Measurements from ENCODE around the gene SLC35B4.

Gene SLC35B4

GRCh38 chr7:134284011-134284410, 32.7 kb downstream of the SLC35B4 start:
- no peaks in the 10 kb centered on the region for H3K9me3 ChIP-seq (ENCODE audit: control insufficient read depth in 5 of 5, low read length in 5 of 5)
- H3K9ac ChIP-seq (ENCODE audit: low read length in 5 of 5) = no peak overlapping the region
- H3K36me3 ChIP-seq (ENCODE audit: control insufficient read depth in 5 of 5, insufficient read depth in 5 of 5, low read length in 5 of 5) = no peaks in the 10 kb centered on the region
- peaks cover 0 to 4% (median 0%) of the 10 kb centered on the region in 5 donors for H3K27me3 ChIP-seq (ENCODE audit: control insufficient read depth in 5 of 5, insufficient read depth in 4 of 5, low read length in 5 of 5)
- no peaks in the 10 kb centered on the region for H3K4me1 ChIP-seq (ENCODE audit: control insufficient read depth in 5 of 5, insufficient read depth in 5 of 5, low read length in 5 of 5)
- H3K4me3 ChIP-seq (ENCODE audit: low read depth in 1 of 5, low read length in 5 of 5) = no peak overlapping the region
- H3K27ac ChIP-seq (ENCODE audit: low read depth, low read length) = no peak overlapping the region

- H3K27ac ChIP-seq (ENCODE audit: low read depth, low read length) = no peak overlapping the region
- no peaks in the 10 kb centered on the region for H3K4me1 ChIP-seq (ENCODE audit: control insufficient read depth in 5 of 5, insufficient read depth in 5 of 5, low read length in 5 of 5)
- no peak overlapping the region for H3K4me3 ChIP-seq (ENCODE audit: low read depth in 1 of 5, low read length in 5 of 5)
Observed at GRCh38 chr7:134280508-134280907, 36.2 kb downstream of the SLC35B4 start.

DNA sequence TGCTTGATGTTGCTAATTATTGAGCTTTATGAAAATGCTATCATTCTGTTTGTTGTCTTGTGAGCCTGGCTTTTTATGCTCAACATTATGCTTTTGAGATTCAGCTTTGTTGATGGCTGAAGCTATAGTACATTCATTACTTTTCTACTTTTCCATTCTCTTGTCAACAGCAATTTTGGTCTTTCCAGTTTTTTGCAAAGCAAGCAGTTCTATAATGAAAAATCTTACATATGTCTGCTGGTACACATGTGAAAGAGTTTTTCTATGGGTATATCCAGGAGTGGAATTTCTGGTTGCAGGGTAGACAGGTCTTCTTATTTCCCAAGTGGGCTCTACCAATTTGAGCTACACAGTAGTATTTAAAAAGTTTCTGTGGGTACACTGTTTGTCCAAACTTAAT, 36.8 kb downstream of the SLC35B4 start:
- H3K36me3 ChIP-seq (ENCODE audit: control insufficient read depth in 5 of 5, insufficient read depth in 5 of 5, low read length in 5 of 5) = no peaks in the 10 kb centered on the region
- no peak overlapping the region for H3K9ac ChIP-seq (ENCODE audit: low read length in 5 of 5)
- no peak overlapping the region for H3K4me3 ChIP-seq (ENCODE audit: low read depth in 1 of 5, low read length in 5 of 5)
- H3K27me3 ChIP-seq (ENCODE audit: control insufficient read depth in 5 of 5, insufficient read depth in 4 of 5, low read length in 5 of 5) = peaks cover 0 to 4% (median 0%) of the 10 kb centered on the region in 5 donors
- no peaks in the 10 kb centered on the region for H3K4me1 ChIP-seq (ENCODE audit: control insufficient read depth in 5 of 5, insufficient read depth in 5 of 5, low read length in 5 of 5)
- H3K9me3 ChIP-seq (ENCODE audit: control insufficient read depth in 5 of 5, low read length in 5 of 5) = no peaks in the 10 kb centered on the region
- no peak overlapping the region for H3K27ac ChIP-seq (ENCODE audit: low read depth, low read length)

More at GRCh38 chr7:134280508-134280907, 36.2 kb downstream of the SLC35B4 start:
- no peaks in the 10 kb centered on the region for H3K36me3 ChIP-seq (ENCODE audit: control insufficient read depth in 5 of 5, insufficient read depth in 5 of 5, low read length in 5 of 5)
- H3K9me3 ChIP-seq (ENCODE audit: control insufficient read depth in 5 of 5, low read length in 5 of 5) = no peaks in the 10 kb centered on the region
- no peak overlapping the region for H3K9ac ChIP-seq (ENCODE audit: low read length in 5 of 5)
- H3K27me3 ChIP-seq (ENCODE audit: control insufficient read depth in 5 of 5, insufficient read depth in 4 of 5, low read length in 5 of 5) = peaks cover 0 to 4% (median 0%) of the 10 kb centered on the region in 5 donors

GRCh38 chr7:134279336-134279735, 37.4 kb downstream of the SLC35B4 start:
- Histone ChIP-seq H3K4me1 (ENCODE audit: control insufficient read depth in 5 of 5, insufficient read depth in 5 of 5, low read length in 5 of 5) (no peaks in the 10 kb centered on the region), H3K27me3 (ENCODE audit: control insufficient read depth in 5 of 5, insufficient read depth in 4 of 5, low read length in 5 of 5) (peaks cover 0 to 4% (median 0%) of the 10 kb centered on the region in 5 donors), H3K36me3 (ENCODE audit: control insufficient read depth in 5 of 5, insufficient read depth in 5 of 5, low read length in 5 of 5) (no peaks in the 10 kb centered on the region), H3K9me3 (ENCODE audit: control insufficient read depth in 5 of 5, low read length in 5 of 5) (no peaks in the 10 kb centered on the region), H3K9ac (ENCODE audit: low read length in 5 of 5) (no peak overlapping the region), H3K4me3 (ENCODE audit: low read depth in 1 of 5, low read length in 5 of 5) (no peak overlapping the region), H3K27ac (ENCODE audit: low read depth, low read length) (no peak overlapping the region)

- Histone ChIP-seq H3K9me3 (ENCODE audit: control insufficient read depth in 5 of 5, low read length in 5 of 5) (no peaks in the 10 kb centered on the region), H3K4me3 (ENCODE audit: low read depth in 1 of 5, low read length in 5 of 5) (no peak overlapping the region), H3K36me3 (ENCODE audit: control insufficient read depth in 5 of 5, insufficient read depth in 5 of 5, low read length in 5 of 5) (no peaks in the 10 kb centered on the region), H3K4me1 (ENCODE audit: control insufficient read depth in 5 of 5, insufficient read depth in 5 of 5, low read length in 5 of 5) (no peaks in the 10 kb centered on the region), H3K27ac (ENCODE audit: low read depth, low read length) (no peak overlapping the region), H3K27me3 (ENCODE audit: control insufficient read depth in 5 of 5, insufficient read depth in 4 of 5, low read length in 5 of 5) (peaks cover 0 to 4% (median 0%) of the 10 kb centered on the region in 5 donors), H3K9ac (ENCODE audit: low read length in 5 of 5) (no peak overlapping the region)
Observed at GRCh38 chr7:134278502-134279153, 38.1 kb downstream of the SLC35B4 start.

DNA sequence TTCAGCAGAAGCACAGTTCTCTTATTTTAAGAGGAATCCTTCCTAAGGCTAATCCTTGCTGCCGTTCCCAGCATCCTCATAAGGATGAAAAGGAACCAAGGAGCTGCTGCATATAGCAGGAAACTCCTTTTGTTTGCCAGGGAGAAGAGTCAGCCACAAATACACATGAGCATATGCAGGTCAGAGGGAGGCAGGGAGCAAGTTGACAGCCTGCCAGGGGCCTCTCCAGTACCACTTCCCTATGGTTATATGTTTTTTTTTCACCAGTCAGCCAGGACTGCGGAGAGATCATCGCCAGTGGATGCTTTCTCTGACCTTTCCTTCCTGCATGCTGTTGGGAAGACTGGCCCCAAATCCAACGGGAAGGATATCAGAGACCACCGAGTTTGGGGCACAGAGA, 39.8 kb downstream of the SLC35B4 start:
- no peaks in the 10 kb centered on the region for H3K9me3 ChIP-seq (ENCODE audit: control insufficient read depth in 5 of 5, low read length in 5 of 5)

GRCh38 chr7:134262322-134262721, 54.4 kb downstream of the SLC35B4 start:
- Histone ChIP-seq H3K27me3 (ENCODE audit: control insufficient read depth in 5 of 5, insufficient read depth in 4 of 5, low read length in 5 of 5) (no peaks in the 10 kb centered on the region), H3K4me1 (ENCODE audit: control insufficient read depth in 5 of 5, insufficient read depth in 5 of 5, low read length in 5 of 5) (no peaks in the 10 kb centered on the region), H3K9ac (ENCODE audit: low read length in 5 of 5) (no peak overlapping the region)

More for the DNA sequence above, 39.8 kb downstream of the SLC35B4 start:
- H3K27ac ChIP-seq (ENCODE audit: low read depth, low read length) = no peak overlapping the region
- H3K4me3 ChIP-seq (ENCODE audit: low read depth in 1 of 5, low read length in 5 of 5) = no peak overlapping the region
- peaks cover 0 to 3% (median 0%) of the 10 kb centered on the region in 5 donors for H3K27me3 ChIP-seq (ENCODE audit: control insufficient read depth in 5 of 5, insufficient read depth in 4 of 5, low read length in 5 of 5)
- no peaks in the 10 kb centered on the region for H3K4me1 ChIP-seq (ENCODE audit: control insufficient read depth in 5 of 5, insufficient read depth in 5 of 5, low read length in 5 of 5)
- H3K36me3 ChIP-seq (ENCODE audit: control insufficient read depth in 5 of 5, insufficient read depth in 5 of 5, low read length in 5 of 5) = no peaks in the 10 kb centered on the region
- H3K9ac ChIP-seq (ENCODE audit: low read length in 5 of 5) = no peak overlapping the region

GRCh38 chr7:134255814-134256213, 60.9 kb downstream of the SLC35B4 start:
- no peak overlapping the region for H3K27ac ChIP-seq (ENCODE audit: low read depth, low read length)
- H3K9me3 ChIP-seq (ENCODE audit: control insufficient read depth in 5 of 5, low read length in 5 of 5) = peaks cover 0 to 4% (median 0%) of the 10 kb centered on the region in 5 donors
- H3K4me3 ChIP-seq (ENCODE audit: low read depth in 1 of 5, low read length in 5 of 5) = no peak overlapping the region
- no peaks in the 10 kb centered on the region for H3K4me1 ChIP-seq (ENCODE audit: control insufficient read depth in 5 of 5, insufficient read depth in 5 of 5, low read length in 5 of 5)
- no peaks in the 10 kb centered on the region for H3K27me3 ChIP-seq (ENCODE audit: control insufficient read depth in 5 of 5, insufficient read depth in 4 of 5, low read length in 5 of 5)
- H3K36me3 ChIP-seq (ENCODE audit: control insufficient read depth in 5 of 5, insufficient read depth in 5 of 5, low read length in 5 of 5) = no peaks in the 10 kb centered on the region
- H3K9ac ChIP-seq (ENCODE audit: low read length in 5 of 5) = no peak overlapping the region

More at GRCh38 chr7:134262322-134262721, 54.4 kb downstream of the SLC35B4 start:
- H3K4me3 ChIP-seq (ENCODE audit: low read depth in 1 of 5, low read length in 5 of 5) = no peak overlapping the region
- H3K27ac ChIP-seq (ENCODE audit: low read depth, low read length) = no peak overlapping the region
- H3K9me3 ChIP-seq (ENCODE audit: control insufficient read depth in 5 of 5, low read length in 5 of 5) = peaks cover 0 to 5% (median 0%) of the 10 kb centered on the region in 5 donors
- no peaks in the 10 kb centered on the region for H3K36me3 ChIP-seq (ENCODE audit: control insufficient read depth in 5 of 5, insufficient read depth in 5 of 5, low read length in 5 of 5)

- Histone ChIP-seq H3K9me3 (ENCODE audit: control insufficient read depth in 5 of 5, low read length in 5 of 5) (peaks cover 0 to 4% (median 0%) of the 10 kb centered on the region in 5 donors), H3K9ac (ENCODE audit: low read length in 5 of 5) (no peak overlapping the region), H3K4me3 (ENCODE audit: low read depth in 1 of 5, low read length in 5 of 5) (no peak overlapping the region), H3K27me3 (ENCODE audit: control insufficient read depth in 5 of 5, insufficient read depth in 4 of 5, low read length in 5 of 5) (no peaks in the 10 kb centered on the region), H3K36me3 (ENCODE audit: control insufficient read depth in 5 of 5, insufficient read depth in 5 of 5, low read length in 5 of 5) (no peaks in the 10 kb centered on the region), H3K4me1 (ENCODE audit: control insufficient read depth in 5 of 5, insufficient read depth in 5 of 5, low read length in 5 of 5) (no peaks in the 10 kb centered on the region), H3K27ac (ENCODE audit: low read depth, low read length) (no peak overlapping the region)
Observed at GRCh38 chr7:134254311-134254710, 62.4 kb downstream of the SLC35B4 start.

DNA sequence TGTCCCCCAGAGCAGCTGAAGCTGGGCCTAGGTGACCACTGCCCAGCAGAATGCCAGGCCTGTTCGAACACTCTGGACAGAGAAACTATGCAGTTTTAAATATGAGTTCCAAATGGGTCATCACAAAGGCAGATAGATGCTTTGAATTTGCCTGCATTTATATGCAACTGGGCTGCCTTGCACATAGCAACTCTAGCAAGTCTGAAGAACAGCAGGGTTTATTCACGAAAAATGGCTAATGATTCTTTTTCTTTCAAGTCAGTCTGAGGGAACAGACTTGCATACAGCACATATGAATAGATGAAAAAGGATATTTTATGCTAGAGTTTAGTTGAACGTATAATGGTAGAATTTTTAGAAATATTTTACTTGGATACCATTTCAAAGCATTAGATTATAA, 68.5 kb downstream of the SLC35B4 start:
- Histone ChIP-seq H3K36me3 (ENCODE audit: control insufficient read depth in 5 of 5, insufficient read depth in 5 of 5, low read length in 5 of 5) (no peaks in the 10 kb centered on the region), H3K27ac (ENCODE audit: low read depth, low read length) (no peak overlapping the region), H3K4me3 (ENCODE audit: low read depth in 1 of 5, low read length in 5 of 5) (no peak overlapping the region), H3K4me1 (ENCODE audit: control insufficient read depth in 5 of 5, insufficient read depth in 5 of 5, low read length in 5 of 5) (no peaks in the 10 kb centered on the region), H3K9me3 (ENCODE audit: control insufficient read depth in 5 of 5, low read length in 5 of 5) (no peaks in the 10 kb centered on the region), H3K27me3 (ENCODE audit: control insufficient read depth in 5 of 5, insufficient read depth in 4 of 5, low read length in 5 of 5) (no peaks in the 10 kb centered on the region), H3K9ac (ENCODE audit: low read length in 5 of 5) (no peak overlapping the region)
